Heart left ventricle (tissue), 16 donors: Measurements from ENCODE around the gene COL19A1. TPM values are rescaled to one million over a fixed set of nuclear protein-coding genes. Genes with fewer than 3 reads are reported as not detected.

Experiments
- ATAC-seq, 4 donors: fragments of 200-7000 bp; cut with Tn5 transposase; one replicate each; pipeline ENCODE4 v1.9.1; 2020 to 2022; ENCODE audit warnings: moderate library complexity in 4 of 4, mild to moderate bottlenecking in 3 of 4, moderate number of reproducible peaks in 1 of 4
- DNase-seq, 5 donors: peaks; one replicate each; pipeline ENCODE4 v3.0.0-alpha.2; 2020
- H3K27ac ChIP-seq, 12 donors: fragments of 200-600 bp; sonication (generic) in 4 of 12; one replicate each; pipeline versions ENCODE4 v1.5.0 to v1.8.0; 2016 to 2022; ENCODE audit warnings: mild to moderate bottlenecking in 2 of 12
- H3K27me3 ChIP-seq, 9 donors: fragments of 200-600 bp; sonication (generic) in 2 of 9; one replicate each; pipeline versions ENCODE4 v1.5.1 to v1.8.0; 2016 to 2022; ENCODE audit warnings: mild to moderate bottlenecking in 3 of 9
- H3K36me3 ChIP-seq, 9 donors: fragments of 200-600 bp; sonication (generic) in 2 of 9; one replicate each; pipeline versions ENCODE4 v1.5.0 to v1.8.0; 2018 to 2022; ENCODE audit warnings: mild to moderate bottlenecking in 2 of 9
- H3K4me1 ChIP-seq, 12 donors: fragments of 200-600 bp; sonication (generic) in 4 of 12; one replicate each; pipeline versions ENCODE4 v1.5.0 to v1.8.0; 2016 to 2022; ENCODE audit warnings: mild to moderate bottlenecking in 3 of 12
- H3K4me3 ChIP-seq, 12 donors: fragments of 200-600 bp; sonication (generic) in 4 of 12; one replicate each; pipeline versions ENCODE4 v1.5.0 to v1.8.0; 2017 to 2022; ENCODE audit warnings: mild to moderate bottlenecking in 9 of 12, moderate library complexity in 4 of 12
- H3K9me3 ChIP-seq, 12 donors: fragments of 200-600 bp; sonication (generic) in 4 of 12; one replicate each; pipeline versions ENCODE4 v1.5.0 to v1.8.0; 2016 to 2022; ENCODE audit warnings: mild to moderate bottlenecking in 1 of 12
- CTCF ChIP-seq, 12 donors: fragments of 200-600 bp; sonication (generic) in 4 of 12; IDR thresholded peaks; one replicate each; pipeline versions ENCODE4 v1.5.0 to v1.8.0; 2018 to 2022; ENCODE audit warnings: antibody characterized with exemption in 12 of 12, mild to moderate bottlenecking in 5 of 12
- POLR2A ChIP-seq, 2 donors: fragments of 450-650 bp; IDR thresholded peaks; one replicate each; pipeline ENCODE4 v1.6.1; 2017; ENCODE audit warnings: antibody characterized with exemption in 2 of 2, mild to moderate bottlenecking in 2 of 2, moderate library complexity in 2 of 2
- WGBS, 4 donors: extraction: QIAGEN DNeasy Blood & Tissue Kit in 2 of 4; methylation state at CpG; one replicate each; pipeline versions ENCODE4 v1.1.5 to v1.1.7; 2013 to 2018; 5-methylcytosine and 5-hydroxymethylcytosine counted together
- intact Hi-C, 10 donors: fragments of 100-400 bp; cut with DNase I; formaldehyde crosslinking; loops; one replicate each; pipeline versions ENCODE4 v1.11.1 to v1.14.2; 2022
- polyA plus RNA-seq, 2 donors: library from polyadenylated mRNA; stranded (reverse); fragments of 200-250 nt; gene quantifications; one replicate each; pipeline ENCODE4 v1.2.3, GENCODE V29; 2013
- total RNA-seq, 9 donors: library from RNA; depleted of rRNA in 2 of 9; stranded (reverse); fragments of >200 nt in 2 of 9; fragmentation: NEBNext Ultra II Directional in 3 of 9; extraction: Animal tissue kit (Norgen Biotek cat#: 25700) in 3 of 9; gene quantifications; one replicate each; pipeline versions ENCODE4 v1.1.0 to v1.2.4, GENCODE V29; 2016 to 2023
- donor health status: ischemic (EF 13 %, LVEDD 7.1; RV severe dilation, severe dysfunction).
- donor health status: healthy with polysubstance abuse.
- donor health status: DM: no; HTN: yes; CAD: no.
- donor health status: DM: no; HTN: no; CAD: no.
- donor health status: ischemic (EF 25% LVEDD 6.9; RV normal size, moderate dysfunction).
- donor health status: ischemic (EF 25% LVEDD 5.7; RV mildly dilated, moderate dysfunction).
- donor health status: healthy.
- donor health status: DM: yes; HTN: yes; CAD: no.
- donor health status: ischemic (EF 35%, LVEDD 5.7; RV mildly dilated, moderate dysfunction).
- donor health status: nonischemic (EF 11% LVEDD 7.7; RV severe dilation, severe dysfunction).
- donor health status: DM: yes; HTN: yes; CAD: no.
- donor health status: PGD.
- donor health status: ischemic (EF 29% LVEDD 5.4; RV normal size, mild dysfunction).
- donor health status: nonischemic (EF 23%, LVEDD 6.1; RV moderate dilation, normal function).

Gene COL19A1
- total and polyA plus RNA-seq, 11 donors: 0.69 to 4.6 (median 1.6) TPM

- 76 to 85% (median 78%) methylated on average over 6 of the region's 6 CpGs for WGBS, 4 donors
- DNase-seq (no peak), ATAC-seq (no peak)
- no peaks in the 10 kb centered on the region for H3K36me3 ChIP-seq
- H3K9me3 ChIP-seq: no peaks in the 10 kb centered on the region
- TF ChIP-seq POLR2A (IDR thresholded peaks at IDR 0.05) (no peak), CTCF (IDR thresholded peaks at IDR 0.05) (no peak)
- H3K27me3 ChIP-seq: no peaks in the 10 kb centered on the region
- H3K27ac ChIP-seq: no peak overlapping the region
- no peak overlapping the region for H3K4me3 ChIP-seq
- H3K4me1 ChIP-seq: no peaks in the 10 kb centered on the region
- intact Hi-C loops: no loop called here
These were observed 286.4 kb downstream of the COL19A1 start for GRCh38 chr6:70152786-70153185.

GRCh38 chr6:70157086-70157485, 290.7 kb downstream of the COL19A1 start:
- intact Hi-C loops: no loop called here
- DNase-seq (no peak), ATAC-seq (no peak)
- H3K4me1 ChIP-seq: no peaks in the 10 kb centered on the region
- no peaks in the 10 kb centered on the region for H3K36me3 ChIP-seq
- H3K27me3 ChIP-seq: no peaks in the 10 kb centered on the region
- no peak overlapping the region for H3K27ac ChIP-seq
- H3K4me3 ChIP-seq: no peak overlapping the region
- WGBS, 4 donors: 57 to 60% (median 57%) methylated on average over 1 of the region's 1 CpG
- no peak for TF ChIP-seq CTCF (IDR thresholded peaks at IDR 0.05)
- no peak for TF ChIP-seq POLR2A (IDR thresholded peaks at IDR 0.05)
- H3K9me3 ChIP-seq: no peaks in the 10 kb centered on the region

- DNase-seq: no peak
- TF ChIP-seq CTCF (IDR thresholded peaks at IDR 0.05) (no peak), POLR2A (IDR thresholded peaks at IDR 0.05) (no peak)
- H3K4me1 ChIP-seq: no peaks in the 10 kb centered on the region
- 44 to 70% (median 61%) methylated on average over 1 of the region's 1 CpG for WGBS, 4 donors
- no peaks in the 10 kb centered on the region for H3K36me3 ChIP-seq
- H3K9me3 ChIP-seq: no peaks in the 10 kb centered on the region
- H3K4me3 ChIP-seq: no peak overlapping the region
- intact Hi-C loops: loop anchor here in 1 of 10 donors (10.0 kb wide), 1 partner anchor 325 kb away; no protein-coding TSS in a partner anchor
- H3K27me3 ChIP-seq: no peaks in the 10 kb centered on the region
- no peak for ATAC-seq
- H3K27ac ChIP-seq: no peak overlapping the region
These were observed 293.9 kb downstream of the COL19A1 start for GRCh38 chr6:70160276-70160675.

- Histone ChIP-seq H3K9me3 (no peaks in the 10 kb centered on the region), H3K27me3 (peaks cover 0 to 3% (median 0%) of the 10 kb centered on the region in 9 donors), H3K4me1 (no peaks in the 10 kb centered on the region), H3K4me3 (no peak overlapping the region), H3K36me3 (no peaks in the 10 kb centered on the region), H3K27ac (no peak overlapping the region)
- DNase-seq (no peak), ATAC-seq (no peak)
- TF ChIP-seq CTCF (IDR thresholded peaks at IDR 0.05): no peak
- no peak for TF ChIP-seq POLR2A (IDR thresholded peaks at IDR 0.05)
- intact Hi-C loops: loop anchor here in 1 of 10 donors (10.0 kb wide), 1 partner anchor 328 kb away; no protein-coding TSS in a partner anchor
- WGBS, 4 donors: 60 to 73% (median 65%) methylated on average over 3 of the region's 3 CpGs
These were observed 296.6 kb downstream of the COL19A1 start for GRCh38 chr6:70162972-70163371.
